Limb (tissue), 2 donors: ENCODE results near the gene NECTIN2.

Experiments
- DNase-seq, 2 donors: peaks; one replicate each; pipeline ENCODE4 v3.0.0-alpha.2; 2016; ENCODE audit errors: extremely low spot score in 2 of 2

NECTIN2 gene

DNA sequence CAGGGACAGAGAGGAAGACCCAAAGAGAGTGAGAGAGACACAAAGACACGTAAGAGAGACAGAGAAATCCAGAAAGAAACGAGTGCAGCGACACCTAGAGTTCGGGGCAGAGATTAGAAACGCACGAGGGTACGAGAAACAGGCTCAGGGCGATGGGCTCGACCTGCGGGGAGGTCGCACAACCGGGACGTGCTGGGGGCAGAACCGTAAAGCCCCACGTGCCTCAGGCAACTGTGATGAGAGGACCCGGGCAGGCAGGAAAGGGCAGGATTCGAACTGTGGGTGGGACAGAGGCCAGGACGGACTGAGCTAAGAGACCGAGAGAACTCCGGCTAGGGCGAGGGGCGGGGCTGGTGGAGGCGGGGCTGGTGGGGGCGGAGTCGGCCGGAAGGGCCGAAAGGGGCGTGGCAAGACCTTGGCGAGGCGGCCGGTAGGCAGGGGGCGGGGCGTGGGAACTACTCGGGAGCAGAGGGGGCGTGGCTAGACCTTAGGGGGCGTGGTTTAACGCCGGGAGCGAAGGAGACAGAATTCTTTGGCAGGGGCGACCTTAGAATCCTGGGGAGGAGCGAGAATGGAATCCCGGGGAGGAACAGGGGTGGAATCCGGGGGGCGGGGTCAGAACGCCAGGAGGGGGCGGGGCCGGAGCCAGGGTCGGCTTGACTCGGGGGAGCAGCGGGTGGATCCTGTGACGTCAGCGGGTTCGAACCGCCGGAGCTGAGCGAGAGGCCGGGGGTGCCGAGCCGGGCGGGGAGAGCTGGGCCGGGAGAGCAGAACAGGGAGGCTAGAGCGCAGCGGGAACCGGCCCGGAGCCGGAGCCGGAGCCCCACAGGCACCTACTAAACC lies at the start of gene NECTIN2:
NECTIN2 (plus strand) TSS at position 686 of the 843 bp plus-strand sequence. CDS start 229 bp downstream, outside the sequence.
- peak; percentile 96 to 100 for DNase-seq

DNA sequence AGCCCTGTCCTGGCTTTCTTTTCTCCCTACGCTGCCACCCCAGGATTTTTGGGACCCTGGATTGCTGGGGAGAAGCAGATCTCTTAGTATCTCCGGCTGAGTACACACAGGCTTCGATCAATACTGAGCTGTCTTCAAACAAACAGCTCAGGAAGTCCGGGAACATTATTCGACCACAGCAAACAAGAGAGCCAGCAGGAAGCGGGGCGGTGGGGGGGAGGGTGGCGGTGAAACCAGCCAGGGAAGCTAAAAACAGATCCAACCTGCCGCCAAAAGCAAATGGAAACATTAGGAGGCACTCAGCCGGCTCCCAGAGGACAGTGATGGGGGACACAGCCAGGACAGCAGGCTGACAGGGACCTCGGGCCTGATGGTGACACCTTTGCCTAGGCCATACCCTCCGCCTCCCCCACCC lies 49.4 kb upstream of the NECTIN2 start:
- no peak for DNase-seq

DNA sequence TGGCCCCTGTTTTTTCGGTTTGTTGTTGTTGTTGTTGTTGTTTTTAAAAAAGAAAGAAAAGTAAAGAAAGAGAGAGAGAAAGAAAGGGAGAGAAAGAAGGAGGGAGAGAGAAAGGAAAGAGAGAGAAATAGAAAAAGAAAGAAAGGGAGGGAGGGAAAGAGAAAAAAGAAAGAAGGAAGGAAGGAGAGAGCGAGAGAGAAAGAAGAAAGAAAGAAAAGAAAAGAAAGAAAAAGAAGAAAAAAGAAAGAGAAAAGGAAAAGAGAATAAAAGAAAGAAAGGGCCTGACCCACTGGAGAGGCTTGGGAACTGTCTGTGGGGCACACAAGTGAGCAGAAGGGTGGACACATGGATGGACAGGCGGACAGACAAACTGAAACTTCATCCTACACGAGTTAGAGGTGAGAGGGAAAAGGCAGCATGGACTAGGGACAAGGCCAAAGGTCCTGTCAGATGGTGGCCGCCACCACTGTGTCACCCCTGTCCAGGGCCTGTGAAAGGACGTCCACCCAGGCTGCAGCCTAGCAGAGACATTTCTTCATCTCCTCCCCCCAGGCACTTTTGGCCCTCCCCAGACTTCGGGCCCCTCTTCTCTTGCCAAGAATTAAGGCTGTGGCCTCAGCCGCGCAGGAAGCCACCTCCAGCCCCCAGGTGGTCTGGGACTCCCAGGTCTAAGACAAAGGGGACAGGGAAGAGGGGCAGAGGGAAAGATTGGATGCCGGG lies 46.3 kb upstream of the NECTIN2 start:
- DNase-seq, result no peak

DNA sequence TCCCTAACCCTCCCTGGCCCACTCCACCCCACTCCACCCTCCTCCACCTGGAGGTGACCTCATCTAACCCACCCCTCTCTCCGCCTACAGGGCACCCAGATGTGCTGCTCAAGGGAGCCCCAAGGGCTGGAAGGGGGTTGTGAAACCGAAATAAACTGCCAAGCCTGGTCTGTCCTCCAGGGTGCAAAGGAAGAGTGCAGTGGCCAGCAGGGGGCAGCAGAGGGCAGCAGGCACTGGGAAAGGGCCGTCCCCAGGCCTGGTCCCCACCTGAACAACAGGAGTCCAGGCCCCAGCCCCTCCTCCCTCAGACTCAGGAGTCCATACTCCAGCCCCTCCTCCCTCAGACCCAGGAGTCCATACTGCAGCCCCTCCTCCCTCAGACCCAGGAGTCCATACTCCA lies 45.6 kb upstream of the NECTIN2 start:
- peak; percentile 66 to 90 for DNase-seq

DNA sequence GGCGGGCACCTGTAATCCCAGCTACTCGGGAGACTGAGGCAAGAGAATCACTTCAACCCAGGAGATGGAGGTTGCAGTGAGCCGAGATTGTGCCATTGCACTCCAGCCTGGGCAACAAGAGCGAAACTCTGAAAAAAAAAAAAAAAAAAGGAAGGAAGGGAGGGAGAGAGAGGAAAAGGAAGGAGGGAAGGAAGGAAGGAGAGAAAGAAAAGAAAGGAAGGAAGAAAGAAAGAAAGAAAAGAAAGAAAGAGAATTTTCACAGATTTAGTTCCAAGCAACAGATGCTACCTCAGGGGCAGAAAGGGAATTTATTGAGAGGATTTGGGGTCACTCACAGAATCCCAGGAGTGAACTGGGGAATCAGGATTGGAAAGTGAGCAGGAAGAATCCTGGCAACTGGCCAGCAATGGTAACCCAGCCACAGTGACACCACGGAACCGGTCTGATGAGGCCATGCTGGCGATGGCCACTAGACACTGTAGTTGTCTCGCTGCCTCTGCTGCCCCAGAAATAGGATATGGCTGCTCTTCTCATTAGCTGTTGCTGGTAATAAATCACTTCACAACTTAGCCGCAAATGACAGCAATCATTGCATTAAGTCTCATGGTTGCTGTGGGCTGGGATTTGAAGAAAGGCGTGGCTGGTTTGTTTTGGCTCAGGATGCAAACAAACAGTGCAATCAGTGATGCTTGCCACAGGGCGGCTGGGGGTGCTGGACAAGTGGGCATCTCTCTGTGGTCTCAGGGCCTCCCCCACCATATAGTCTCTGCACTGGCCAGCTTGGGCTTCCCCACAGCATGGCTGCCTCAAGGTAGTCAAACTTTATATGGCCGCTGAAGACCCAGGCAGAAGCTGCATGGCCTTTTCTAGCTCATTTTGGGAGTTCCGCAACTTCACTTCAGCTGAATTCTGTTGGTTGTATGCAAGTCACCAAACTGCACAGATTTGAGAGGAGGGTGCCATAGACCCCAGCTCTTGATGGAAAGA lies 42.4 kb upstream of the NECTIN2 start:
- no peak for DNase-seq

DNA sequence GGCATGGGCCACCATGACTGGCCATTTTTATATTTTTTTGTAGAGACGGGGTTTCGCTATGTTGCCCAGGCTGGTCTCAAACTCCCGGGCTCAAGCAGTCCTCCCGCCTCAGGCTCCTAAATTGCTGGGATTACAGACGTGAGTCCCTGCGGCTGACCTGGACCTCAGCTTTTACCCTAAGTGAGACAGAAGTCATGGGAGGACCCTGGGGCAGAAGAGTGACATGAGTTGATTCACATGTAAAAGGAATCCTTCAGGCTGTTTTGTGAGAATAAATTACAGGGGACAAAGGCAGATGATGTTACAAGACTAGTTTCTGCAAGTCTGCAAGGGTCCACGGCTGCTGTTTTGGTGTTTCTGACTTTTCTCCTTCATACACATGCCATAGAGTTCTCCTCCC lies 39.8 kb upstream of the NECTIN2 start:
- no peak for DNase-seq

DNA sequence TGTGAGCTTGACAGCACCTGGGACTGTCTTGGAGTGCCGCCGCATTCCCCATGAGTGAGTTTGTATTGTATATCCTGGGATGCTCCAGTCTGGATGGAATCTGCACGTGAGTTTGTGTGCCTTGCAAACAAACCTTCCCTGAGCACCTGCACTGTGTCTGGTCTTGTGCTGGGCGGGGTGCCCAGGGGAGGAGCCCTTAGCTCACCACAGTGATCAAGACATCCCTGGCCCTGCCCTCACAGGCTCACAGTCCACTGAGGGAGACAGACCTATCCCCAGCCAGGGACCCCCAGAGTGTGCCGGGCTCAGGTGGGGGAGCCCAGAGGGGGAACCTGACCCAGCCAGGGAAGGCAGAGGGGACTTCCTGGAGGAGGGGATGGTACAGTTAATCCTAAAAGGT lies 38.9 kb upstream of the NECTIN2 start:
- no peak for DNase-seq

DNA sequence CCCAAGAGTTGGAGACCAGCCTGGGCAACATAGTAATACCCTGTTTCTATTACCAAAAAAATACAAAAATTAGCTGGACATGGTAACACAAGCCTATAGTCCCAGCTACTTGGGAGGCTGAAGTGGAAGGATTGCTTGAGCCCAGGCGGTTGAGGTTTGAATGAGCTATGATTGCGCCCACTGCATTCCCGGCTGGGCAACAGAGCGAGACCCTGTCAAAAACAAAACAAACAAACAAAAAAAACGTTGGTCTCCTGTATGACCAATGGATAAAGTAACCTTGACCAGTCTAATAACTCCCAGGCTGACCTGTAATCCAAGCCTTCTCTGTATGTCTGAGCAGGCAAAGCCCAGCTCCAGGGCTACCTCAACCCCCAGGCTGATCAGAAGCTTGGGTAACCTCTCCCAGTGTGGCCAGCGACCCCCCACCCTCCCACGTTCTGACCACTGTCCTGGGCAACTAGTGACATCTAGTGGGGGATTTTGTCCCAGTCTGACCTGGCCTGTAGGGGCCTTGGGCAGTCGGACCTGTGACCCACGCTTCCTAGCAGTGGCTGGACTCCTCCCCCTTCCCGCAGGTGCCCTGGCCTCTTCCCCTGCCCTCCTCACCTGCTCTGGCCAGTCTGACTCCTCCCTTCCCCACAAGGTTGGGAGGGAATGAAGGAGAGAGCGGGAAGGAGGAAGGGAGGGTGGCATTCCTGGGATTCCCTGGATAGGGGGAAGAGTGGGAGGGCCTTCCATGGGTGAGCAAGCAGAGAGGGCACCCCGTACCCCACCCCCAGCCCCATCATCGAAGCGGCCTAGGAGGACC lies 38.2 kb upstream of the NECTIN2 start:
- no peak for DNase-seq

DNA sequence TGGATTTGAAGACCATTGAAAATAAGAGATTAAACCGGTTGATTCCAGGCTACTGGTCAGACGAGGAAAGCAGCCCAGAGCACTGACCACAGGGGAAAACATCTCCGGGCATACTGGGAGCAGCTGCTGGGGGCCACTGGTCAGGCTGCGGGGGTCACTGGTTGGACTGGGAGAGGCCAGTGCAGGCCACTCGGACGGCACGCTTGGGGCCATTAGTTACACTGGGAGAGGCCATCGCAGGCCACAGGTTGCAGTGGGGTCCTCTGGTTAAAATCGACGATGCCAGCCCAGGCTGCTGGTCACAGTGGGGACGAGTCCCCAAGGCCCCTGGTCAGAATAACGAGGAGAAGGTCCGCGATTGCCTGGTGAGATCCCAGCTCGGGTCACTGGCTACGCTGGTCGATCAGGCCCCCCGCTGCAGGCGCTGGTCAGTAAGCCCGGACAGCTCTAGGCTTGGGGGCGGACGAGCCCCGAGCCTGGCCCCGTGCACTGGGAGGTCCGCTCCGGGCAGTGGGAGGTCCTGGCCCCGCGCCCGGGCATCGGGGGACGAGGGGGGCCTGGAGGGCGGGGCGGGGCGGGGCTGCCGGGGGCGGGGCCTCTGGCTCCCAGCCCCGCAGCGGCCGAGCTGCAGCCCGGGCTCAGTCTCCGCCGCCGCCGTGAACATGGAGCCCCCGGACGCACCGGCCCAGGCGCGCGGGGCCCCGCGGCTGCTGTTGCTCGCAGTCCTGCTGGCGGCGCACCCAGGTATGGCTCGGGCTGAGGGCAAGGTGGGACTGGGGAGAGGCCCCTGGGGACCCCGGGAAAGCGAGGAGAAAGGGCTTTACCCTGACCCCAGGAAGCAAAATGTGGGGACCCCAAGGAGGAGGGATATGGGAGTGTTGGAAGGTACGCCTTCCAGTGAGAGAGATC lies 37.4 kb upstream of the NECTIN2 start, which contains the start of gene BCAM:
BCAM (plus strand) TSS at position 641 of the 909 bp plus-strand sequence; CDS start at position 663, 22 bp downstream.
- DNase-seq, result peak; percentile 71 to 89

DNA sequence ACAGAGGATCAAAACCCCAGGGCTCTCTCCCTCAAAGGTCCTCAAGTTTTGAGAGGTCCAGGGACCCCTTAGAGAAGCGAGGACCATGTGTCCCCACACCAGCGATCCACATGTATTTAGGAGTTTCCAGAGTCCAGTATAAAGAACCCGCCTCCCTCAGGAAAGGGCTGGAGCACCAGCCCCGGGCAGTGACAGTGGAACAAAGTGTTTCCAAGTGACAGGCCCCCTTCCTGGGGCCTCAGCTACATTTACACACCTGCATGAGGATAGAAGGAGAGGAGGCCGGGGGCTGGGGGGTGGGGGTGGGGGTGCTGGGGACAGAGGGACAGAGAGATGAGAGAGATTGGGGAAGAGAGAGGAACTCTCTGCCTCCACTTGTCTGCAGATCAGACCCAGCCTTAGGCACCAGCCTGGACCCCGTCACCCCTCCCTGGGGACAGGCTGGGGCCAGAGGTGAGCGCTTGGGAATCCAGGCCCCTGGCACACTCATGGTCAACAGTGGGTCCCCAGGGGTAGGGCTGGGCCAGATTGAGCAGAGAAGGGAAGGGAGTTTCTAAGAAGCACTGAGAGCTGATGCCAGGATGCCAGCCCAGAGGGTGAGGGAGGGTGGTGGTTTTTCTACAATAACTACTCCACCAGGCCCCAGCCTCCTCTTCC lies 36.4 kb upstream of the NECTIN2 start:
- DNase-seq, result no peak

DNA sequence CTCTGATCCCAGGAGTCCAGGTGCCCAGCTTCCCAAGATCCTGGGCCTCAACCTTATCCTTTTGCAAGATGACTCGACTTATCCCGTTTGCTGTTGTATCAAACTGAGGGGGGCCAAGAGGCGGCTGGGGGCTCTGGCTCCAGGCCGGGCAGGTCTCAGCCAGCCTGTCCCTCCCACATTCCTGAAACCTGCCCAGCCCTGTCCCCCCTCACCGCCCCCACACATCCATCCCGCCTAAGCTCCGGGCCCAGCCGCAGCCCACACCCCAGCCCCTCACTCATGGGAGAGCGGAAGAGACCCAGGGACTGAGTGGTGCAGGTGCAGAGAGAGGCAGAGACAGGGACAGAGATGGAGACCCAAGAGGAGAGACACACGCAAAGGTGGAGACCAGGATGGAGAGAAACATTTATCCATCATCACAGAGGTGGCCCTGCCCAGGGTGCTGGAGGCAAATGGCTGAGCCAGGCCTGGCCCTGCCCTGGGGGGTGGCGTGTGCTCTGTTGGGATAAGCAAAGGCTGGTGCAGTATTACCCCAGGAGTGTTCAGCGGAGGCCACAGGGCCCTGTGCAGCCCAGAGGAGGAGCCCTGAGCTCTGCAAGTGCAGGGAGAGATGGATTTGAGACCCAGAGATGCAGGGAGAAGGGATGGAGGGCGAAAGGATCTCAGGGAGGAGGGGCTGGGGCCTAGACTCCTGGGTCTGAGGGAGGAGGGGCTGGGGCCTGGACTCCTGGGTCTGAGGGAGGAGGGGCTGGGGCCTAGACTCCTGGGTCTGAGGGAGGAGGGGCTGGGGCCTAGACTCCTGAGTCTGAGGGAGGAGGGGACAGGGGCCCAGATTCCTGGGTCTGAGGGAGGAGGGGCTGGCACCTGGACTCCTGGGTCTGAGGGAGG lies 35.6 kb upstream of the NECTIN2 start:
- DNase-seq, result no peak

DNA sequence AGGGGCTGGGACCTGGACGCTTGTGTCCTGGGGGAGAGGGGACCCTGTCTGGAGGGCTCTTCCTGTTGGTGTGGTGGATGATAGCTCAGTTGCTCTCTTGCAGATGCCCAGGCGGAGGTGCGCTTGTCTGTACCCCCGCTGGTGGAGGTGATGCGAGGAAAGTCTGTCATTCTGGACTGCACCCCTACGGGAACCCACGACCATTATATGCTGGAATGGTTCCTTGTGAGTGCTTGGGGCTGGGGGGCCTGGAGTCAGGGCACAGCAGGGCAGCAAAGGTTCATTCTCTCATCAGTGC lies 35.0 kb upstream of the NECTIN2 start:
- no peak for DNase-seq

DNA sequence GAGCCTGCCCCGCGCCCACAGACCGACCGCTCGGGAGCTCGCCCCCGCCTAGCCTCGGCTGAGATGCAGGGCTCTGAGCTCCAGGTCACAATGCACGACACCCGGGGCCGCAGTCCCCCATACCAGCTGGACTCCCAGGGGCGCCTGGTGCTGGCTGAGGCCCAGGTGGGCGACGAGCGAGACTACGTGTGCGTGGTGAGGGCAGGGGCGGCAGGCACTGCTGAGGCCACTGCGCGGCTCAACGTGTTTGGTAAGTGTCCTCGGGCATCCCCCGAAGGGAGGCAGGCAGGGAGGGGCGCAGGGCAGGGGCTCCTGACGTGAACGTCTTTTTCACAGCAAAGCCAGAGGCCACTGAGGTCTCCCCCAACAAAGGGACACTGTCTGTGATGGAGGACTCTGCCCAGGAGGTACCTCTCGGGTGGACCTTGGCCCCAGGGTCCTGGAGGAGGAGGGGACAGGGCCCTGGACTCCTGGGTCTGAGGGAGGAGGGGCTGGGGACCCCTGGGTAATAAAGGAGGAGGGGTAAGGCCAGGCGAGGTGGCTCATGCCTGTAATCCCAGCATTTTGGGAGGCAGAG lies 33.9 kb upstream of the NECTIN2 start:
- DNase-seq, result no peak

DNA sequence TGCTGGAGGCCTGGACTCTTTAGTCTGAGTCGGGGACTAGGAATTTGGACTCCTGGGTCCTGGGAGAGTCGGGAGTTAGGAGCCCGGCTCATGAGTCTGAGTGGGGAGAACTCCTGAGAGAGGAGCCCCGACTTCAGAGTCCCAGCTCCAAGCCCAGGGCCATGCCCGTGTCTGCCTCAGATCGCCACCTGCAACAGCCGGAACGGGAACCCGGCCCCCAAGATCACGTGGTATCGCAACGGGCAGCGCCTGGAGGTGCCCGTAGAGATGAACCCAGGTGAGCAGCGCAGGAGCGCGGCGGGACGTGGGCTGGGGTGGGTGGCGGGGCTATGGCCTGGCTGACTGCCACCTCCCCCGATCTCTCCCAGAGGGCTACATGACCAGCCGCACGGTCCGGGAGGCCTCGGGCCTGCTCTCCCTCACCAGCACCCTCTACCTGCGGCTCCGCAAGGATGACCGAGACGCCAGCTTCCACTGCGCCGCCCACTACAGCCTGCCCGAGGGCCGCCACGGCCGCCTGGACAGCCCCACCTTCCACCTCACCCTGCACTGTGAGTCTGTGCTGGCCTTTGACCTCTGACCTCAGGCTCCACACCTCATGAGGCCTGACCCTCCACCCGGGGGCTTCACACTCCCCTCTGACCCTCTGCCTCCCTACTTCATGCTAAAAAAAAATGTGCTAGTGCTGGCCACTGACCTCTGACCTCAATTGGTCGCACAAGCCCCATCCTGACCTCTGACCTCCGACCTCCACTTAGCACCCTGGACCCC lies 32.8 kb upstream of the NECTIN2 start:
- no peak for DNase-seq

DNA sequence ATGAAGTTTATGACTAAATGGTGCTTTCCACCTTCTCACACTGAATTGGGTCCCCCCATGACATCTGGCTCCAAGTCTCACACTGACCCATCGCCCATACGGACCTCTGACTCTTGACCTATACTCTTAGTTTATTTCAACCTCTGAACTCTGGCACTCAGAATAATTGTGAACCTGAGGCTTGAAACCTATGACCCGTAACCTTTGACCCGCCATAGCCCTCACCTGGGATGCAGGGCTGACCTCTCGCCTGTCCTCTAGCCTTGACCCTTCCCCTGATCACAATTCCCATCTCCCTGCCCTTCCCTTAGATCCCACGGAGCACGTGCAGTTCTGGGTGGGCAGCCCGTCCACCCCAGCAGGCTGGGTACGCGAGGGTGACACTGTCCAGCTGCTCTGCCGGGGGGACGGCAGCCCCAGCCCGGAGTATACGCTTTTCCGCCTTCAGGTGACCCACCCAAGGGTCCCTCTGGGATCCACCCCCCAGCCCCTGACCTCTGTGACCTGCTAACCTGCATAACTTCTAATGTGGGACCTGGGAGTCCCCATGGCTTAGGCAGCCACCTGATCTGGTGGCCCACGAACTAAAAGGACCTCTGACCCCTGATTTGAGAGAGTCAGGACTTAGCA lies 32.1 kb upstream of the NECTIN2 start:
- DNase-seq, result no peak

DNA sequence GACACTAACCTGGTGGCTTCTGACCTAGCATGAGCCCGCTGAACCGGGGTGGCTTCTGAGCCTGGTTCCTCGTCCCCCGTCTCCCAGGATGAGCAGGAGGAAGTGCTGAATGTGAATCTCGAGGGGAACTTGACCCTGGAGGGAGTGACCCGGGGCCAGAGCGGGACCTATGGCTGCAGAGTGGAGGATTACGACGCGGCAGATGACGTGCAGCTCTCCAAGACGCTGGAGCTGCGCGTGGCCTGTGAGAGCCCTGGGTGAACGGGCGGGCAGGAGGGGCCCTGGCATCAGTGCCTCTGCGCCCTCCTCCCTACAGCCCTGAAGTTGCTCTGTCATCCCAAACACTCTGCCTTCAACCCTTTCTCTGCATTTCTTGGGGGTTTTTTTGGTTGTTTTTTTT lies 31.6 kb upstream of the NECTIN2 start:
- DNase-seq, result no peak

DNA sequence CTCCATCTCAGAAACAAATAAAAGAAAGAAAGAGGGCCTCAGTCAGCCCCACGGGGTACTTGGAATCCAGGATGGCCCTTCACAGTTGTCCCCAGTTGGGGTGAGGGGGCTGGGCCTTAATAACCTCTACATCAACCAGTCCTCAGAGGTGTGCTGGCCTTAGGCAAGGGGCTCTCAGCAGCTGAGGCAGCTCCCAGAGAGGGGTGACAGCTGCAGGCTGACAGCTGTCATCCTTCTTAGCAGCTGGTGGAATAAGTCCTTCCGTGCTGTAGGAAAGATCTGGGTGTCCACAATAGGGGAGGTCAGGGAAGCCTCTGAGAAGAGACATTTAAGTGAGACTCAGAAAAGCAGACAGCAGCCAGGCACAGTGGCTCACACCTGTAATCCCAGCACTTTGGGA lies 29.8 kb upstream of the NECTIN2 start:
- peak in 1 of 2 donors; percentile 40 for DNase-seq
